K562 (cell line): Measurements from ENCODE around the gene SAMD8. TPM values are rescaled to one million over a fixed set of nuclear protein-coding genes. Genes with fewer than 3 reads are reported as not detected.

ENCODE experiments used
- ARNT ChIP-seq, 2 experiments: fragments of 450-650 bp; IDR thresholded peaks; 2 replicates each; pipeline ENCODE4 v1.6.1; 2016; ENCODE audit warnings: mild to moderate bottlenecking in 1 of 2
- ATF1 ChIP-seq, 2 experiments: fragments of 450-650 bp in 1 of 2; IDR thresholded peaks; 2 replicates each; pipeline ENCODE4 v1.6.1; 2016; ENCODE audit warnings: missing compliant biosample characterization in 1 of 2, missing genetic modification characterization in 1 of 2
- ATF7 ChIP-seq: fragments of 450-650 bp; IDR thresholded peaks from 2 replicates; pipeline ENCODE4 v1.7.1; 2014; ENCODE audit warnings: mild to moderate bottlenecking, moderate library complexity
- CBFA2T2 ChIP-seq: fragments of 450-650 bp; conservative IDR thresholded peaks from 2 replicates; pipeline ENCODE4 v1.6.1; 2017; ENCODE audit warnings: mild to moderate bottlenecking
- CBX1 ChIP-seq: sonication (generic); IDR thresholded peaks from 2 replicates; pipeline ENCODE4 v1.6.1; 2016; ENCODE audit warnings: antibody characterized with exemption, low read depth, mild to moderate bottlenecking
- COPS2 ChIP-seq: fragments of 450-650 bp; conservative IDR thresholded peaks from 2 replicates; pipeline ENCODE4 v1.6.1; 2016; ENCODE audit warnings: mild to moderate bottlenecking, moderate library complexity
- DMBX1 ChIP-seq: fragments of 250-450 bp; sonication (Bioruptor Pico); IDR thresholded peaks from 2 replicates; pipeline ENCODE4 v1.8.0; 2022; ENCODE audit warnings: inconsistent platforms, mild to moderate bottlenecking, moderate library complexity, borderline replicate concordance
- ETV6 ChIP-seq, 3 experiments: fragments of 150-350 bp in 1 of 3; sonication (generic) in 1 of 3; formaldehyde crosslinking in 1 of 3; IDR thresholded peaks; 2 replicates each; pipeline versions ENCODE4 v1.6.1 to v1.8.0; 2014 to 2022; ENCODE audit warnings: borderline replicate concordance in 2 of 3, low read depth in 2 of 3, antibody characterized with exemption in 1 of 3, low read length in 1 of 3, mild to moderate bottlenecking in 1 of 3, missing genetic modification reagents in 1 of 3
- FOXP1 ChIP-seq: sonication (generic); formaldehyde crosslinking; IDR thresholded peaks from 2 replicates; pipeline ENCODE4 v1.8.0; 2022; ENCODE audit warnings: mild to moderate bottlenecking, missing genetic modification reagents
- GATA2 ChIP-seq: sonication (generic); formaldehyde crosslinking; IDR thresholded peaks from 2 replicates; pipeline ENCODE4 v1.4.0; 2020; ENCODE audit warnings: mild to moderate bottlenecking, missing genetic modification reagents
- HDAC1 ChIP-seq, 2 experiments: fragments of 450-650 bp; IDR thresholded peaks; 2 replicates each; pipeline ENCODE4 v1.6.1; 2016 to 2017; ENCODE audit warnings: inconsistent platforms in 1 of 2, mild to moderate bottlenecking in 1 of 2, moderate library complexity in 1 of 2
- KAT8 ChIP-seq: fragments of 450-650 bp; IDR thresholded peaks from 2 replicates; pipeline ENCODE4 v1.6.1; 2016; ENCODE audit warnings: low read depth, mild to moderate bottlenecking
- KLF10 ChIP-seq: fragments of 250-450 bp; sonication (Bioruptor Pico); IDR thresholded peaks from 2 replicates; pipeline ENCODE4 v1.6.1; 2021; ENCODE audit warnings: matching md5 sums
- PCBP1 ChIP-seq: fragments of 200-400 bp; formaldehyde crosslinking; IDR thresholded peaks from 2 replicates; pipeline ENCODE4 v1.6.1; 2018; ENCODE audit warnings: mild to moderate bottlenecking, low read depth, low read length; ENCODE audit not compliant: poor library complexity, severe bottlenecking
- SMARCC2 ChIP-seq: fragments of 450-650 bp; IDR thresholded peaks from 2 replicates; pipeline ENCODE4 v1.6.1; 2017; ENCODE audit warnings: antibody characterized with exemption, moderate library complexity, mild to moderate bottlenecking, low read depth
- SNIP1 ChIP-seq: fragments of 450-650 bp; IDR thresholded peaks from 2 replicates; pipeline ENCODE4 v1.7.1; 2017; ENCODE audit warnings: low read depth, mild to moderate bottlenecking
- TAF7 ChIP-seq: fragments of 450-650 bp; IDR thresholded peaks from 2 replicates; pipeline ENCODE4 v1.6.1; 2016; ENCODE audit warnings: missing genetic modification characterization, missing compliant biosample characterization
- TSC22D4 ChIP-seq: fragments of 450-650 bp; IDR thresholded peaks from 2 replicates; pipeline ENCODE4 v1.6.1; 2016; ENCODE audit warnings: missing genetic modification characterization, missing biosample characterization, control low read depth
- ZNF140 ChIP-seq: fragments of 250-450 bp; sonication (Bioruptor Pico); IDR thresholded peaks from 2 replicates; pipeline ENCODE4 v1.8.0; 2021; ENCODE audit warnings: moderate library complexity, mild to moderate bottlenecking, inconsistent platforms
- ZNF431 ChIP-seq: sonication (generic); formaldehyde crosslinking; IDR thresholded peaks from 2 replicates; pipeline ENCODE4 v1.8.0; 2022; ENCODE audit warnings: mild to moderate bottlenecking, missing genetic modification reagents
- ZNF507 ChIP-seq: conservative IDR thresholded peaks from 2 replicates; pipeline ENCODE4 v1.6.1; 2017; ENCODE audit warnings: missing genetic modification characterization, missing compliant biosample characterization
- ZNF57 ChIP-seq: fragments of 450-650 bp; formaldehyde crosslinking; IDR thresholded peaks from 2 replicates; pipeline ENCODE4 v1.4.0; 2020; ENCODE audit warnings: mild to moderate bottlenecking, moderate library complexity
- ZNF609 ChIP-seq: sonication (generic); formaldehyde crosslinking; IDR thresholded peaks from 2 replicates; pipeline ENCODE4 v1.8.1; 2023; ENCODE audit warnings: missing genetic modification reagents, mild to moderate bottlenecking, borderline replicate concordance
- ZNF699 ChIP-seq: fragments of 250-450 bp; sonication (Bioruptor Pico); IDR thresholded peaks from 2 replicates; pipeline ENCODE4 v1.8.0; 2021; ENCODE audit warnings: mild to moderate bottlenecking, moderate library complexity; ENCODE audit not compliant: insufficient replicate concordance
- ZNF785 ChIP-seq: fragments of 250-450 bp; sonication (Bioruptor Pico); IDR thresholded peaks from 2 replicates; pipeline ENCODE4 v1.4.0; 2020; ENCODE audit warnings: mild to moderate bottlenecking
- polyA plus RNA-seq, 8 experiments: library from polyadenylated mRNA; depleted of rRNA in 4 of 8; stranded (reverse) in 5 of 8; unstranded in 3 of 8; fragments of >200 nt; fragmentation: Nextera tagmentation in 2 of 8; fragmentation: Illumina TruSeq in 1 of 8; extraction: Ambion mirVana in 2 of 8; extraction: Trizol in 1 of 8; gene quantifications; 2 replicates each; pipeline versions ENCODE4 v1.2.1 to v1.2.3, GENCODE V29; 2011 to 2014; ENCODE audit warnings: inconsistent platforms in 1 of 8, missing spikeins in 1 of 8
- total RNA-seq, 7 experiments: library from RNA; depleted of rRNA in 6 of 7; stranded (reverse); fragments of >200 nt in 6 of 7; fragmentation: Illumina TruSeq in 2 of 7; extraction: Trizol in 2 of 7; gene quantifications; 2 replicates each; pipeline versions ENCODE4 v1.2.1 to v1.2.3, GENCODE V29; 2011 to 2021; ENCODE audit warnings: low replicate concordance in 1 of 7

Gene SAMD8
- total and polyA plus RNA-seq, 9 of the 15 experiments (the other 6 are each of a cell fraction or from before 2014, with no cell fraction given) = 2.7 to 16.1 (median 6.2) TPM

GRCh38 chr10:75211007-75211691, 99.7 kb downstream of the SAMD8 start (continued):
- TF ChIP-seq ETV6 (IDR thresholded peaks at IDR 0.05; ENCODE audit: borderline replicate concordance in 1 of 2, low read depth in 2 of 2, low read length in 1 of 2) (no peak), ETV6 (CRISPR knock-in tag; IDR thresholded peaks at IDR 0.05; ENCODE audit: borderline replicate concordance) (no peak), ATF7 (no peak), CBFA2T2 (no peak), CBX1 (no peak), KLF10 (CRISPR knock-in tag) (no peak), COPS2 (no peak), TSC22D4 (tag) (no peak), TAF7 (no peak), ARNT (IDR thresholded peaks at IDR 0.05) (no peak), SNIP1 (no peak), ZNF699 (CRISPR knock-in tag) (no peak), ZNF785 (CRISPR knock-in tag) (no peak), ZNF609 (CRISPR knock-in tag) (no peak), PCBP1 (no peak), HDAC1 (IDR thresholded peaks at IDR 0.05) (peak in 1 of 2 experiments; percentile 70; a peak in 2 of 4 replicates), ZNF140 (no peak), KAT8 (no peak), SMARCC2 (no peak), GATA2 (CRISPR knock-in tag) (no peak), FOXP1 (no peak; the same call in 1 of the 2 replicates), ZNF57 (CRISPR knock-in tag) (no peak), ZNF507 (tag) (no peak), ZNF431 (CRISPR knock-in tag) (peak; percentile 79; the same call in 1 of the 2 replicates), DMBX1 (no peak), ATF1 (CRISPR knock-in tag; IDR thresholded peaks at IDR 0.05) (no peak), ATF1 (tag; IDR thresholded peaks at IDR 0.05) (no peak)
